Left colon (tissue), 2 donors: Measurements from ENCODE around the gene CASZ1. TPM values are rescaled to one million over a fixed set of nuclear protein-coding genes. Genes with fewer than 3 reads are reported as not detected.

Experiments
- ATAC-seq: fragments of 200-7000 bp; cut with Tn5 transposase; one replicate; pipeline ENCODE4 v1.9.1; 2020; ENCODE audit warnings: mild to moderate bottlenecking, moderate library complexity
- DNase-seq, 2 donors: peaks; one replicate each; pipeline ENCODE4 v3.0.0-alpha.2; 2020
- intact Hi-C, 2 donors: fragments of 100-400 bp; cut with DNase I in 1 of 2; cut with micrococcal nuclease in 1 of 2; formaldehyde crosslinking; loops; one replicate each; pipeline versions ENCODE4 v1.11.2 to v1.14.0; 2022; cut with DNase I, micrococcal nuclease
- total RNA-seq, 2 donors: library from RNA; stranded (reverse); fragmentation: NEBNext Ultra II Directional; extraction: Animal tissue kit (Norgen Biotek cat#: 25700); gene quantifications; one replicate each; pipeline ENCODE4 v1.2.1, GENCODE V29; 2021
- donor health status: DM: no; HTN: no; CAD: no.
- donor health status: DM: yes; HTN: yes; CAD: no.

The CASZ1 gene
- total RNA-seq, 2 donors from 2014 or later: 61.3 to 63.8 TPM

GRCh38 chr1:10593750-10594149, 202.7 kb downstream of the CASZ1 start:
- ATAC-seq: no peak
- intact Hi-C loops: no loop called here
- DNase-seq: no peak

- intact Hi-C loops: no loop called here
- DNase-seq: no peak
- no peak for ATAC-seq
Observed at GRCh38 chr1:10592373-10592772, 204.1 kb downstream of the CASZ1 start.

GRCh38 chr1:10591010-10591409, 205.4 kb downstream of the CASZ1 start:
- DNase-seq: no peak
- ATAC-seq: no peak
- intact Hi-C loops: no loop called here

GRCh38 chr1:10589074-10589473, 207.4 kb downstream of the CASZ1 start:
- intact Hi-C loops: no loop called here
- DNase-seq (no peak), ATAC-seq (no peak)

GRCh38 chr1:10588640-10589039, 207.8 kb downstream of the CASZ1 start:
- DNase-seq (no peak), ATAC-seq (no peak)
- intact Hi-C loops: no loop called here

Other genes starting within 250 kb of the CASZ1 start
- gene TARDBP, start 216.0 kb upstream of the CASZ1 start, total RNA-seq: 100 to 1,000 TPM; 112 to 121 TPM